K562 (cell line): Measurements from ENCODE around the gene MAP1LC3B. TPM values are rescaled to one million over a fixed set of nuclear protein-coding genes. Genes with fewer than 3 reads are reported as not detected.

Experiments
- FIP1L1 ChIP-seq: fragments of 200-400 bp; formaldehyde crosslinking; IDR thresholded peaks from 2 replicates; pipeline ENCODE4 v1.6.1; 2018; ENCODE audit warnings: mild to moderate bottlenecking, low read depth, low read length; ENCODE audit not compliant: poor library complexity, severe bottlenecking
- FOSL1 ChIP-seq: fragments of 200-800 bp; sonication (Bioruptor generic); conservative IDR thresholded peaks from 2 replicates; pipeline ENCODE4 v1.6.1; 2016; ENCODE audit warnings: missing genetic modification characterization, missing compliant biosample characterization
- FOXO4 ChIP-seq: fragments of 450-650 bp; formaldehyde crosslinking; IDR thresholded peaks from 2 replicates; pipeline ENCODE4 v1.4.0; 2020; ENCODE audit warnings: mild to moderate bottlenecking, moderate library complexity
- MCM3 ChIP-seq: fragments of 450-650 bp; IDR thresholded peaks from 2 replicates; pipeline ENCODE4 v1.6.1; 2016
- MEIS2 ChIP-seq: fragments of 450-650 bp; IDR thresholded peaks from 2 replicates; pipeline ENCODE4 v1.6.1; 2014; ENCODE audit warnings: mild to moderate bottlenecking; ENCODE audit not compliant: partially characterized antibody
- NFYB ChIP-seq: IDR thresholded peaks from 2 replicates; pipeline ENCODE4 v1.6.1; 2011; ENCODE audit warnings: mild to moderate bottlenecking, moderate library complexity; ENCODE audit not compliant: insufficient read length; ENCODE audit errors: extremely low read depth
- NR2C1 ChIP-seq, 2 experiments: fragments of 450-650 bp; IDR thresholded peaks; 2 replicates each; pipeline ENCODE4 v1.6.1; 2017; ENCODE audit warnings: mild to moderate bottlenecking in 2 of 2, antibody characterized with exemption in 1 of 2, inconsistent platforms in 1 of 2, missing compliant biosample characterization in 1 of 2, missing genetic modification characterization in 1 of 2
- RBBP5 ChIP-seq: fragments of 200-600 bp; sonication (generic); IDR thresholded peaks from 2 replicates; pipeline ENCODE4 v1.6.1; 2012; ENCODE audit warnings: borderline replicate concordance, mild to moderate bottlenecking, low read length, control low read depth, inconsistent platforms; ENCODE audit not compliant: insufficient read depth, poor library complexity, severe bottlenecking
- SAFB ChIP-seq: fragments of 200-400 bp; formaldehyde crosslinking; IDR thresholded peaks from 2 replicates; pipeline ENCODE4 v1.6.1; 2017; ENCODE audit warnings: low read depth, low read length, borderline replicate concordance
- ZBTB12 ChIP-seq: fragments of 250-450 bp; sonication (Bioruptor Pico); IDR thresholded peaks from 2 replicates; pipeline ENCODE4 v1.4.0; 2020
- ZNF140 ChIP-seq: fragments of 250-450 bp; sonication (Bioruptor Pico); IDR thresholded peaks from 2 replicates; pipeline ENCODE4 v1.8.0; 2021; ENCODE audit warnings: moderate library complexity, mild to moderate bottlenecking, inconsistent platforms
- ZNF3 ChIP-seq: fragments of 250-450 bp; sonication (Bioruptor Pico); IDR thresholded peaks from 2 replicates; pipeline ENCODE4 v1.5.0; 2021; ENCODE audit warnings: mild to moderate bottlenecking, moderate library complexity
- ZNF41 ChIP-seq: fragments of 250-450 bp; sonication (Bioruptor Pico); conservative IDR thresholded peaks from 2 replicates; pipeline ENCODE4 v1.4.0; 2020; ENCODE audit warnings: mild to moderate bottlenecking
- ZNF766 ChIP-seq: fragments of 200-800 bp; sonication (Bioruptor generic); conservative IDR thresholded peaks from 2 replicates; pipeline ENCODE4 v1.6.1; 2016; ENCODE audit warnings: missing genetic modification characterization, missing compliant biosample characterization
- polyA plus RNA-seq, 8 experiments: library from polyadenylated mRNA; depleted of rRNA in 4 of 8; stranded (reverse) in 5 of 8; unstranded in 3 of 8; fragments of >200 nt; fragmentation: Nextera tagmentation in 2 of 8; fragmentation: Illumina TruSeq in 1 of 8; extraction: Ambion mirVana in 2 of 8; extraction: Trizol in 1 of 8; gene quantifications; 2 replicates each; pipeline versions ENCODE4 v1.2.1 to v1.2.3, GENCODE V29; 2011 to 2014; ENCODE audit warnings: inconsistent platforms in 1 of 8, missing spikeins in 1 of 8
- total RNA-seq, 7 experiments: library from RNA; depleted of rRNA in 6 of 7; stranded (reverse); fragments of >200 nt in 6 of 7; fragmentation: Illumina TruSeq in 2 of 7; extraction: Trizol in 2 of 7; gene quantifications; 2 replicates each; pipeline versions ENCODE4 v1.2.1 to v1.2.3, GENCODE V29; 2011 to 2021; ENCODE audit warnings: low replicate concordance in 1 of 7
- TF ChIP-seq, protein P1 (sequence below): fragments of 450-650 bp; conservative IDR thresholded peaks from 2 replicates; pipeline ENCODE4 v1.6.1; 2016; ENCODE audit warnings: missing genetic modification characterization, low read depth, mild to moderate bottlenecking, control low read depth, missing compliant biosample characterization
- TF ChIP-seq, protein P2 (sequence below): sonication (generic); formaldehyde crosslinking; IDR thresholded peaks from 2 replicates; pipeline ENCODE4 v1.8.0; 2022; ENCODE audit warnings: mild to moderate bottlenecking, missing genetic modification reagents

Gene MAP1LC3B
- total and polyA plus RNA-seq, 9 of the 15 experiments (the other 6 are each of a cell fraction or from before 2014, with no cell fraction given), result 16.0 to 81.5 (median 36.7) TPM

DNA sequence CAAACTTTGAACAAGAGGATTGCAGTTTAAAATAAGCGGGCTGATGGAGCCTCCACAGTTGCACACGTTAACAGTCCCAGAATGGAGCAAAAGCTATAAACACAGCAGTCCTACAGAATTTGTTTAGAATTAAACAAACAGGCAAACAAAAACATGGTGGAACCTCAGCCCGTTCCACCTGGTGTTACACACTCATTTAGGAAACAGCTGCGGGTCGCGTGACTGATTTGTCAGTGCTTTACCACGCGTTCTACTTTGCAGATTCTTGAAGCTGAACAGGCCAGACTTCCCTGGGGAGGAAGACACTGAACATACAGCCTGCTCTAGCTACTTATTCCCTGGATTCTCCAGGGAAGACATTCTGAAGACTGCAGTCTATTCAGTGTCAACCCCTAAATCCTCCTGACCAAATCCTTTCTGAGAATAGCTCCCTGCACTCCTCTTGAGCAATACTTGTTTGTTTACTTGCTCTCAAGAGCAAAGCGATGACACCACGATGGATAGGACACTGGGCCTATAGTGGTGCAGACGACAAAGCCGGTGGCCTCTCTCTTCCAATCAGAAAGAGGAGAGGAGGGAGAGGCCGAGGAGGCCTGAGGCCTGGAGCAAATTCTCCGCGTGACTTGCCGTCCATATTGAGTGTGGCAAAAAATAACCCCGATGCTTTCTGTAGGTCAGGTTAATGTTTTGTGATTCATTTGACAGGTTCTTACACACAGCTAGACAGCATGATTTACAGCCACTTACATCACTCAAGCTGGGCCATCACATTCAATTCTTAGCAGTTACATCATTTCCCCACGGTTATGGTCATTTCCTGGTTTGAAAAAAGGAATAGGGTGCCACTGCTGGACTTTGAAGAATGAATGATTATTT, 4.0 kb upstream of the MAP1LC3B start (continued):
- TF ChIP-seq FOSL1 (tag) (peak; percentile 93), NFYB (peak; percentile 96), RBBP5 (peak; percentile 41), FIP1L1 (no peak), MEIS2 (peak; percentile 100), MCM3 (no peak), ZBTB12 (CRISPR knock-in tag) (peak; percentile 16; the same call in 1 of the 2 replicates), SAFB (no peak), ZNF766 (CRISPR knock-in tag) (peak; percentile 88), NR2C1 (IDR thresholded peaks at IDR 0.05) (peak; percentile 86), NR2C1 (tag; IDR thresholded peaks at IDR 0.05) (peak; percentile 87), FOXO4 (peak; percentile 52; the same call in 1 of the 2 replicates), ZNF140 (peak; percentile 55; the same call in 1 of the 2 replicates), ZNF41 (CRISPR knock-in tag) (0 out of 2 replicates have a peak, but pooled peaks have one; percentile 57), ZNF3 (no peak)
- TF ChIP-seq, protein P1, sequence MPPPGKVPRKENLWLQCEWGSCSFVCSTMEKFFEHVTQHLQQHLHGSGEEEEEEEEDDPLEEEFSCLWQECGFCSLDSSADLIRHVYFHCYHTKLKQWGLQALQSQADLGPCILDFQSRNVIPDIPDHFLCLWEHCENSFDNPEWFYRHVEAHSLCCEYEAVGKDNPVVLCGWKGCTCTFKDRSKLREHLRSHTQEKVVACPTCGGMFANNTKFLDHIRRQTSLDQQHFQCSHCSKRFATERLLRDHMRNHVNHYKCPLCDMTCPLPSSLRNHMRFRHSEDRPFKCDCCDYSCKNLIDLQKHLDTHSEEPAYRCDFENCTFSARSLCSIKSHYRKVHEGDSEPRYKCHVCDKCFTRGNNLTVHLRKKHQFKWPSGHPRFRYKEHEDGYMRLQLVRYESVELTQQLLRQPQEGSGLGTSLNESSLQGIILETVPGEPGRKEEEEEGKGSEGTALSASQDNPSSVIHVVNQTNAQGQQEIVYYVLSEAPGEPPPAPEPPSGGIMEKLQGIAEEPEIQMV (tag), result peak; percentile 78
- TF ChIP-seq, protein P2, sequence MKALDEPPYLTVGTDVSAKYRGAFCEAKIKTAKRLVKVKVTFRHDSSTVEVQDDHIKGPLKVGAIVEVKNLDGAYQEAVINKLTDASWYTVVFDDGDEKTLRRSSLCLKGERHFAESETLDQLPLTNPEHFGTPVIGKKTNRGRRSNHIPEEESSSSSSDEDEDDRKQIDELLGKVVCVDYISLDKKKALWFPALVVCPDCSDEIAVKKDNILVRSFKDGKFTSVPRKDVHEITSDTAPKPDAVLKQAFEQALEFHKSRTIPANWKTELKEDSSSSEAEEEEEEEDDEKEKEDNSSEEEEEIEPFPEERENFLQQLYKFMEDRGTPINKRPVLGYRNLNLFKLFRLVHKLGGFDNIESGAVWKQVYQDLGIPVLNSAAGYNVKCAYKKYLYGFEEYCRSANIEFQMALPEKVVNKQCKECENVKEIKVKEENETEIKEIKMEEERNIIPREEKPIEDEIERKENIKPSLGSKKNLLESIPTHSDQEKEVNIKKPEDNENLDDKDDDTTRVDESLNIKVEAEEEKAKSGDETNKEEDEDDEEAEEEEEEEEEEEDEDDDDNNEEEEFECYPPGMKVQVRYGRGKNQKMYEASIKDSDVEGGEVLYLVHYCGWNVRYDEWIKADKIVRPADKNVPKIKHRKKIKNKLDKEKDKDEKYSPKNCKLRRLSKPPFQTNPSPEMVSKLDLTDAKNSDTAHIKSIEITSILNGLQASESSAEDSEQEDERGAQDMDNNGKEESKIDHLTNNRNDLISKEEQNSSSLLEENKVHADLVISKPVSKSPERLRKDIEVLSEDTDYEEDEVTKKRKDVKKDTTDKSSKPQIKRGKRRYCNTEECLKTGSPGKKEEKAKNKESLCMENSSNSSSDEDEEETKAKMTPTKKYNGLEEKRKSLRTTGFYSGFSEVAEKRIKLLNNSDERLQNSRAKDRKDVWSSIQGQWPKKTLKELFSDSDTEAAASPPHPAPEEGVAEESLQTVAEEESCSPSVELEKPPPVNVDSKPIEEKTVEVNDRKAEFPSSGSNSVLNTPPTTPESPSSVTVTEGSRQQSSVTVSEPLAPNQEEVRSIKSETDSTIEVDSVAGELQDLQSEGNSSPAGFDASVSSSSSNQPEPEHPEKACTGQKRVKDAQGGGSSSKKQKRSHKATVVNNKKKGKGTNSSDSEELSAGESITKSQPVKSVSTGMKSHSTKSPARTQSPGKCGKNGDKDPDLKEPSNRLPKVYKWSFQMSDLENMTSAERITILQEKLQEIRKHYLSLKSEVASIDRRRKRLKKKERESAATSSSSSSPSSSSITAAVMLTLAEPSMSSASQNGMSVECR (CRISPR knock-in tag), result no peak
